SK-N-SH (cell line): ENCODE results near the gene ZNF511.

Experiments used
- EP300 ChIP-seq, 2 experiments: IDR thresholded peaks; 2 replicates each; pipeline versions ENCODE4 v1.4.0 to v1.6.1; 2012; ENCODE audit warnings: borderline replicate concordance in 1 of 2, low read depth in 1 of 2, low read length in 1 of 2
- EZH2phosphoT487 ChIP-seq: fragments of 200-600 bp; sonication (generic); IDR thresholded peaks from 2 replicates; pipeline ENCODE4 v1.6.1; 2017; ENCODE audit warnings: low read depth, mixed run types, mild to moderate bottlenecking, antibody characterized with exemption, moderate library complexity, borderline replicate concordance
- FOXM1 ChIP-seq: IDR thresholded peaks from 2 replicates; pipeline ENCODE4 v1.4.0; 2012; ENCODE audit warnings: low read depth, mild to moderate bottlenecking
- GABPA ChIP-seq: IDR thresholded peaks from 2 replicates; pipeline ENCODE4 v1.4.0; 2012; ENCODE audit warnings: low read depth, mild to moderate bottlenecking
- POLR2AphosphoS5 ChIP-seq: IDR thresholded peaks from 2 replicates; pipeline ENCODE4 v1.6.1; 2012; ENCODE audit warnings: low read depth, low read length
- TAF1 ChIP-seq: IDR thresholded peaks from 2 replicates; pipeline ENCODE4 v1.6.1; 2012; ENCODE audit warnings: low read depth, mild to moderate bottlenecking, low read length, moderate library complexity, borderline replicate concordance
- TEAD4 ChIP-seq: IDR thresholded peaks from 2 replicates; pipeline ENCODE4 v1.4.0; 2012; ENCODE audit warnings: mild to moderate bottlenecking, borderline replicate concordance; ENCODE audit not compliant: insufficient read depth
- YY1 ChIP-seq: IDR thresholded peaks from 2 replicates; pipeline ENCODE4 v1.4.0; 2012; ENCODE audit warnings: low read depth, mild to moderate bottlenecking
- TF ChIP-seq, protein P1 (sequence below): fragments of 200-600 bp; sonication (generic); IDR thresholded peaks from 2 replicates; pipeline ENCODE4 v1.6.1; 2017; ENCODE audit warnings: antibody characterized with exemption, mild to moderate bottlenecking, moderate library complexity
- TF ChIP-seq, protein P2 (sequence below): IDR thresholded peaks from 2 replicates; pipeline ENCODE4 v1.4.0; 2012; ENCODE audit warnings: low read depth, borderline replicate concordance
- TF ChIP-seq, protein P3 (sequence below): IDR thresholded peaks from 2 replicates; pipeline ENCODE4 v1.4.0; 2012; ENCODE audit warnings: low read depth

DNA sequence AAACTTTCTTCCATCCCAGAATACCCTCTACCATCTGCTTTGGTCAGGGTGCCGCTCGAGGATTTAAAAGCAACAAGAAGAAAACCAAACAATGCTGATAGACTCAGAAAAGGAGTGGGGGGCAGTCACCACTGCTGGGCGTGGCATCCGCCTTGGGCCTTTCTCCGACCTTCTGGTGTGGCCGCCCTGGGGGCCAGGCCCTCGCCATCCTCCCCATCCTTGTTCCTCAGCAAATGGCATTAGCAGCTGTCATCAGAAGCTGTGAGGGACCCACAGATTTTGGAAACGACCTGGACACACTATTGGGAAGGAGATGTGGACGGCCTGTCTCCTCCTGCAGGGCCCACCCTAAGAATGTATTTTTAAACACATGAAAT lies 4.0 kb downstream of the ZNF511 start:
- TF ChIP-seq, protein P1, sequence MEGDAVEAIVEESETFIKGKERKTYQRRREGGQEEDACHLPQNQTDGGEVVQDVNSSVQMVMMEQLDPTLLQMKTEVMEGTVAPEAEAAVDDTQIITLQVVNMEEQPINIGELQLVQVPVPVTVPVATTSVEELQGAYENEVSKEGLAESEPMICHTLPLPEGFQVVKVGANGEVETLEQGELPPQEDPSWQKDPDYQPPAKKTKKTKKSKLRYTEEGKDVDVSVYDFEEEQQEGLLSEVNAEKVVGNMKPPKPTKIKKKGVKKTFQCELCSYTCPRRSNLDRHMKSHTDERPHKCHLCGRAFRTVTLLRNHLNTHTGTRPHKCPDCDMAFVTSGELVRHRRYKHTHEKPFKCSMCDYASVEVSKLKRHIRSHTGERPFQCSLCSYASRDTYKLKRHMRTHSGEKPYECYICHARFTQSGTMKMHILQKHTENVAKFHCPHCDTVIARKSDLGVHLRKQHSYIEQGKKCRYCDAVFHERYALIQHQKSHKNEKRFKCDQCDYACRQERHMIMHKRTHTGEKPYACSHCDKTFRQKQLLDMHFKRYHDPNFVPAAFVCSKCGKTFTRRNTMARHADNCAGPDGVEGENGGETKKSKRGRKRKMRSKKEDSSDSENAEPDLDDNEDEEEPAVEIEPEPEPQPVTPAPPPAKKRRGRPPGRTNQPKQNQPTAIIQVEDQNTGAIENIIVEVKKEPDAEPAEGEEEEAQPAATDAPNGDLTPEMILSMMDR, result no peak
- TF ChIP-seq EP300 (IDR thresholded peaks at IDR 0.05; ENCODE audit: borderline replicate concordance in 1 of 2, low read depth in 1 of 2, low read length in 1 of 2), result no peak
- TF ChIP-seq TEAD4, result no peak
- TF ChIP-seq, protein P2, sequence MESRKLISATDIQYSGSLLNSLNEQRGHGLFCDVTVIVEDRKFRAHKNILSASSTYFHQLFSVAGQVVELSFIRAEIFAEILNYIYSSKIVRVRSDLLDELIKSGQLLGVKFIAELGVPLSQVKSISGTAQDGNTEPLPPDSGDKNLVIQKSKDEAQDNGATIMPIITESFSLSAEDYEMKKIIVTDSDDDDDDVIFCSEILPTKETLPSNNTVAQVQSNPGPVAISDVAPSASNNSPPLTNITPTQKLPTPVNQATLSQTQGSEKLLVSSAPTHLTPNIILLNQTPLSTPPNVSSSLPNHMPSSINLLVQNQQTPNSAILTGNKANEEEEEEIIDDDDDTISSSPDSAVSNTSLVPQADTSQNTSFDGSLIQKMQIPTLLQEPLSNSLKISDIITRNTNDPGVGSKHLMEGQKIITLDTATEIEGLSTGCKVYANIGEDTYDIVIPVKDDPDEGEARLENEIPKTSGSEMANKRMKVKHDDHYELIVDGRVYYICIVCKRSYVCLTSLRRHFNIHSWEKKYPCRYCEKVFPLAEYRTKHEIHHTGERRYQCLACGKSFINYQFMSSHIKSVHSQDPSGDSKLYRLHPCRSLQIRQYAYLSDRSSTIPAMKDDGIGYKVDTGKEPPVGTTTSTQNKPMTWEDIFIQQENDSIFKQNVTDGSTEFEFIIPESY, result no peak
- TF ChIP-seq YY1, result no peak
- no peak for TF ChIP-seq EZH2phosphoT487
- TF ChIP-seq TAF1, result no peak
- no peak for TF ChIP-seq GABPA
- TF ChIP-seq POLR2AphosphoS5, result no peak
- no peak for TF ChIP-seq FOXM1
- TF ChIP-seq, protein P3, sequence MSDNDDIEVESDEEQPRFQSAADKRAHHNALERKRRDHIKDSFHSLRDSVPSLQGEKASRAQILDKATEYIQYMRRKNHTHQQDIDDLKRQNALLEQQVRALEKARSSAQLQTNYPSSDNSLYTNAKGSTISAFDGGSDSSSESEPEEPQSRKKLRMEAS, result no peak
